Cardiac atrium fibroblast (primary cell): ENCODE data around the gene MBD5. TPM values are rescaled to one million over a fixed set of nuclear protein-coding genes. Genes with fewer than 3 reads are reported as not detected.

Experiments
- total RNA-seq: library from RNA; depleted of rRNA; stranded (reverse); fragments of >200 nt; gene quantifications from 2 replicates; pipeline ENCODE4 v1.2.3, GENCODE V29; 2015

MBD5 gene
- 19.4 and 35.6 TPM in 2 replicates for total RNA-seq

DNA sequence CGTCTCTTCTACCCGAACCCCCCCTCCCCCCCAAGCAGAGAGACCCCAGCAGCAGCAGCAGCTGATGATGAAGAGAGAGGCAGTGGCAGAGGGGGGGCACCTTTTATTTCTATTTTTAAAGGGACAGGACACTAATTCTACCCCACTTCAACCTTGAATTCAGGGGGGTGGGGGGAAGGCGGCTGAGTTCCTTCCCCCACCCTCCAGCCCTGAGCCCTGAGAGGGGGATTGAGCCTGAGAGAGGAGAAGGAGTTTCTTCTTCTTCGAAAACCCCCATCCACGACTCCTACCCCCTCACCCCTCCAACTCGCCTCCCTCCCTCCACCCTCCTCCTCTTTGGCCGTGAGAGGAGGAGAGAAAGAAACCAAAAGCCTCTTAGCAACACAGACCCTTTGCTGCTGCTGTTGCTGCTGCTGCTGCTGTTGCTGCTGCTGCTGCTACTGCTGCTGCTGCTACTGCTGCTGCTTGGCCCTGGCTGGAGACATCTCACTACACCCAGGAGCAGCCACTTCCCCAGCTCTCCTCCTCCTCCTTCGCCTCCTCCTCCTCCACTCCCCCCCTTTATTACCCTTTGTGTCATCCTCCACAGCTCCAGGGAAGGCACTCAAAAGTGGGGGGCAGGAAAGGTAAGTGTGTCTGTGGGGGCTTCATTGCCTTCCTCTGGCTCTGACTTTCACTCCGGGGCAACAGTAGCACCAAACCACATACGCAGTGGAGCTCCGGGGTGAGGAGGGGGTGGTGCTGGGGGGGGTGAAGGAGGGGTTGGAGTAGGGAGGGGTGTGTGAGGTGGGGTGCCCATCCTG lies at the start of gene MBD5:
TSS of gene MBD5 (plus strand) at position 33 of the 803 bp plus-strand sequence.

DNA sequence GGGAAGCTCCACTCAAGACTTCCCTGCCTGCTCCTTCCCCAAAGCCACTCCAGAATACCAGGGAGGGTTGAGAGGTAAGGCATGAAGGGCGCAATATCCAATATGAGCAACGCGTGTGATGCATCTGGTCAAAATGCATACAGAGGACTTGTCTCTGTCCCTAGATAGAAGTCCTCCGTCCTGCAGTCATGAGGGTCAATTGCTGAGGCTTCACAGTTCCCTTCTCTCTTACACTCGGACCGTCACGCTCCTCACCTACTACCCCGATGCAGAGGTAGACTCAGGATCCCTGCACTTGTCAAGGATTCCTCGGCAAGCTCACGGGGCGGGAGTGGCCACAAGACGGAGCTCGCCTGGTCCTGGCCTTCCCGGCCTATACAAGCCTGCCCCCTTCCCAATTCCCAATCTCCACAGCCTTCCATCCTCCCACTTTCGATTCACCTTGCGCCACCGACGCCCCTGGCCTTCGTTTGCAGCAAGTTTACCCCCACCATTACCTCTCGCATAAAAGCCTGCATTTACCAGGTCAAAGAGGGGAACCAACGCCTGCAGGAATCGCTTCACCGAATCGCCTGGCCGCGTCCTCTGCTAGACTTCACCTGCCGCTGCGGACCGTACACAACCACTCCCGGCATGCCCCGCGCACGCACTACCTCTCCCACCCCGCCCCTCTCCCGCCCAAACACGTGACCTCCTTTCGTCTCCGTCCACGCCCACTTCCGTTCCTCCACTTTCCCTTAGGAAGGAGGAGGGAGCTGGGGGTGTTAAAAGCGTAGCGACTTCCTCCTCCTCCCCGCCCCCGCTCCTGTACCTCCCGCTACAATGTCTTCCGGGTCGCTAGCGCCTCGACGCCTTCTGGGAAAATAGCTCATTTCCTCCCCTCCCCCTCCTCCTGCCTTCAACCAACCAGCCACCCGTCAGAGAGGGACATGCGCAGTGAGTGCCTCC lies 506 bp upstream of the MBD5 start, which contains the start of gene ORC4:
TSS of gene ORC4 (minus strand) at position 627 of the 948 bp plus-strand sequence. CDS start 44,779 bp downstream, outside the sequence.

Other genes with a start within 250 kb of the MBD5 start
- gene ACVR2A, start 176.1 kb upstream of the MBD5 start, total RNA-seq: 6.3 and 12.3 TPM in 2 replicates
- gene ORC4, start 354 bp upstream of the MBD5 start, total RNA-seq: 24.7 and 45.4 TPM in 2 replicates